Caco-2 (cell line): ENCODE data around the gene PGBD5. TPM values are rescaled to one million over a fixed set of nuclear protein-coding genes. Genes with fewer than 3 reads are reported as not detected.

Experiments
- BruUV-seq: library from RNA; stranded (reverse); fragments of 400-500 nt; replicated peaks from 2 replicates; lab custom pipeline; 2021; lab: Mats Ljungman, UMichigan
- CTCF ChIA-PET: fragments of 300-600 bp; sonication (Branson Sonifier 250); formaldehyde crosslinking; loops from one replicate; lab custom pipeline; 2022; ENCODE audit warnings: antibody characterized with exemption; lab: Charles Lee
- POLR2A ChIA-PET: fragments of 300-600 bp; sonication (Branson Sonifier 250); formaldehyde crosslinking; loops from one replicate; lab custom pipeline; 2022; ENCODE audit warnings: antibody characterized with exemption; lab: Charles Lee
- DNase-seq, 2 experiments: peaks; one replicate each; pipeline versions ENCODE4 v3.0.0 to v3.0.0-alpha.2; 2020 to 2022
- H3K27me3 ChIP-seq: replicated peaks from 2 replicates; pipeline ENCODE4 v1.6.0; 2011; ENCODE audit warnings: low read length; ENCODE audit not compliant: control insufficient read depth, insufficient read depth
- H3K36me3 ChIP-seq: 2 replicates; pipeline ENCODE4 v1.5.1; 2011; ENCODE audit warnings: low read length; ENCODE audit not compliant: control insufficient read depth, insufficient read depth
- H3K4me1 ChIP-seq: fragments of 250-450 bp; sonication (Bioruptor Pico); 2 replicates; pipeline ENCODE4 v1.5.1; 2020; ENCODE audit warnings: mild to moderate bottlenecking
- H3K4me3 ChIP-seq: 2 replicates; pipeline ENCODE4 v1.5.1; 2011; ENCODE audit warnings: low read depth, mild to moderate bottlenecking, control low read depth, low read length
- H3K9me3 ChIP-seq: fragments of 250-450 bp; sonication (Bioruptor Pico); 2 replicates; pipeline ENCODE4 v1.5.1; 2020; ENCODE audit warnings: mild to moderate bottlenecking, moderate library complexity
- H3K27ac Mint-ChIP-seq: one replicate; pipeline ENCODE4 v1.8.0; 2022; ENCODE audit warnings: mixed read lengths; ENCODE audit not compliant: unreplicated experiment
- H3K27me3 Mint-ChIP-seq: one replicate; pipeline ENCODE4 v1.8.0; 2022; ENCODE audit warnings: mixed read lengths; ENCODE audit not compliant: insufficient read depth, unreplicated experiment
- H3K36me3 Mint-ChIP-seq: one replicate; pipeline ENCODE4 v1.8.0; 2022; ENCODE audit warnings: mild to moderate bottlenecking, mixed read lengths; ENCODE audit not compliant: insufficient read depth, unreplicated experiment
- H3K4me1 Mint-ChIP-seq: one replicate; pipeline ENCODE4 v1.8.0; 2022; ENCODE audit warnings: low read depth, mixed read lengths; ENCODE audit not compliant: unreplicated experiment
- H3K4me3 Mint-ChIP-seq: one replicate; pipeline ENCODE4 v1.8.0; 2022; ENCODE audit warnings: mild to moderate bottlenecking, moderate library complexity, mixed read lengths; ENCODE audit not compliant: unreplicated experiment
- H3K9me3 Mint-ChIP-seq: one replicate; pipeline ENCODE4 v1.8.0; 2022; ENCODE audit warnings: mixed read lengths; ENCODE audit not compliant: unreplicated experiment
- intact Hi-C: fragments of 100-400 bp; cut with micrococcal nuclease; formaldehyde crosslinking; loops from one replicate; pipeline ENCODE4 v1.10.0; 2022; ENCODE audit not compliant: unreplicated experiment
- total RNA-seq: library from RNA; stranded (reverse); gene quantifications from 2 replicates; pipeline ENCODE4 v1.2.3, GENCODE V29; 2022
- TF ChIP-seq, protein P1 (sequence below), 2 experiments: fragments of 200-600 bp in 1 of 2; IDR thresholded peaks; 1 replicate in 1 of 2; 2 replicates in 1 of 2; pipeline versions ENCODE4 v1.5.1 to v1.8.0; 2011 to 2022; ENCODE audit warnings: antibody characterized with exemption in 1 of 2, control low read depth in 1 of 2, inconsistent platforms in 1 of 2, low read depth in 1 of 2, low read length in 1 of 2, mild to moderate bottlenecking in 1 of 2, moderate library complexity in 1 of 2; ENCODE audit not compliant: insufficient read depth in 1 of 2, severe bottlenecking in 1 of 2, unreplicated experiment in 1 of 2

The PGBD5 gene
- total RNA-seq, 1 experiment from 2014 or later, result 2.4 TPM

- Mint-ChIP-seq H3K4me1 (no peaks in the 10 kb centered on the region), H3K27ac (no peak overlapping the region), H3K36me3 (no peaks in the 10 kb centered on the region), H3K4me3 (no peak overlapping the region), H3K9me3 (no peaks in the 10 kb centered on the region), H3K27me3 (no peaks in the 10 kb centered on the region)
- ChIA-PET POLR2A (interaction anchor here (0.7 kb wide), 1 partner anchor 257 kb away, joined by 4 read pairs; no protein-coding TSS in a partner anchor), CTCF (interaction anchor here (0.7 kb wide), 1 partner anchor 602 kb away, joined by 5 read pairs; no protein-coding TSS in a partner anchor)
- Histone ChIP-seq H3K27me3 (no peaks in the 10 kb centered on the region), H3K4me1 (no peaks in the 10 kb centered on the region), H3K4me3 (no peak overlapping the region), H3K9me3 (no peaks in the 10 kb centered on the region), H3K36me3 (no peaks in the 10 kb centered on the region)
- no peak for DNase-seq
- intact Hi-C loops, result no loop called here
- TF ChIP-seq, protein P1, sequence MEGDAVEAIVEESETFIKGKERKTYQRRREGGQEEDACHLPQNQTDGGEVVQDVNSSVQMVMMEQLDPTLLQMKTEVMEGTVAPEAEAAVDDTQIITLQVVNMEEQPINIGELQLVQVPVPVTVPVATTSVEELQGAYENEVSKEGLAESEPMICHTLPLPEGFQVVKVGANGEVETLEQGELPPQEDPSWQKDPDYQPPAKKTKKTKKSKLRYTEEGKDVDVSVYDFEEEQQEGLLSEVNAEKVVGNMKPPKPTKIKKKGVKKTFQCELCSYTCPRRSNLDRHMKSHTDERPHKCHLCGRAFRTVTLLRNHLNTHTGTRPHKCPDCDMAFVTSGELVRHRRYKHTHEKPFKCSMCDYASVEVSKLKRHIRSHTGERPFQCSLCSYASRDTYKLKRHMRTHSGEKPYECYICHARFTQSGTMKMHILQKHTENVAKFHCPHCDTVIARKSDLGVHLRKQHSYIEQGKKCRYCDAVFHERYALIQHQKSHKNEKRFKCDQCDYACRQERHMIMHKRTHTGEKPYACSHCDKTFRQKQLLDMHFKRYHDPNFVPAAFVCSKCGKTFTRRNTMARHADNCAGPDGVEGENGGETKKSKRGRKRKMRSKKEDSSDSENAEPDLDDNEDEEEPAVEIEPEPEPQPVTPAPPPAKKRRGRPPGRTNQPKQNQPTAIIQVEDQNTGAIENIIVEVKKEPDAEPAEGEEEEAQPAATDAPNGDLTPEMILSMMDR (IDR thresholded peaks at IDR 0.05; ENCODE audit: insufficient read depth in 1 of 2, low read depth in 1 of 2, low read length in 1 of 2, severe bottlenecking in 1 of 2, unreplicated experiment in 1 of 2), result no peak
- BruUV-seq, result no TSS peak
Observed at GRCh38 chr1:230314142-230314470, 112.0 kb downstream of the PGBD5 start.

GRCh38 chr1:230313453-230314141, 112.5 kb downstream of the PGBD5 start:
- TF ChIP-seq, protein P1 (IDR thresholded peaks at IDR 0.05; ENCODE audit: insufficient read depth in 1 of 2, low read depth in 1 of 2, low read length in 1 of 2, severe bottlenecking in 1 of 2, unreplicated experiment in 1 of 2), result no peak
- no peaks in the 10 kb centered on the region for H3K4me1 Mint-ChIP-seq
- no peak for DNase-seq
- Histone ChIP-seq H3K36me3 (no peaks in the 10 kb centered on the region), H3K4me1 (no peaks in the 10 kb centered on the region), H3K4me3 (no peak overlapping the region), H3K9me3 (no peaks in the 10 kb centered on the region), H3K27me3 (no peaks in the 10 kb centered on the region)
- ChIA-PET CTCF (interaction anchor here (0.7 kb wide), 1 partner anchor 601 kb away, joined by 5 read pairs; no protein-coding TSS in a partner anchor), POLR2A (interaction anchor here (0.7 kb wide), 1 partner anchor 257 kb away, joined by 4 read pairs; no protein-coding TSS in a partner anchor)
- intact Hi-C loops, result no loop called here
- H3K27me3 Mint-ChIP-seq, result no peaks in the 10 kb centered on the region
- H3K9me3 Mint-ChIP-seq, result no peaks in the 10 kb centered on the region
- no peaks in the 10 kb centered on the region for H3K36me3 Mint-ChIP-seq
- no TSS peak for BruUV-seq
- H3K4me3 Mint-ChIP-seq, result no peak overlapping the region
- no peak overlapping the region for H3K27ac Mint-ChIP-seq

DNA sequence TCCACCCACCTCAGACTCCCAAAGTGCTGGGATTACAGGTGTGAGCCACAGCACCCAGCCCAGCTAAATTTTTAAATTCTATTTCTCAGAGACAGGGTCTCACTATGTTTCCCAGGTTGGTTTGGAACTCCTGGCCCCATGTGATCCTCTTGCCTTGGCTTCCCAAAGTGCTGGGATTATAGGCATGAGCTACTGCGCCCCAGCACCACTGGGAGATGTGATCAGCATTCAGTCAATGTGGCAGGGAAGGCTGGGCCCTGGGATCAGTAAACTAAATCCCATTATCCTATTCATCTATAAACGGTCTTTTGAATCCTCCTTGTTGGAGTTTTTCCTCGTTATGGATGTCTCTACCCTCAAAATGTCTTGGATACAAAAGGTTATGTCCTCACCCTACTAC, 113.5 kb downstream of the PGBD5 start:
- ChIA-PET CTCF (interaction anchor here (1.1 kb wide), 1 partner anchor 652 kb away, joined by 4 read pairs; no protein-coding TSS in a partner anchor), POLR2A (no interaction called here)
- Mint-ChIP-seq H3K36me3 (no peaks in the 10 kb centered on the region), H3K9me3 (no peaks in the 10 kb centered on the region), H3K4me1 (no peaks in the 10 kb centered on the region), H3K27me3 (no peaks in the 10 kb centered on the region), H3K4me3 (no peak overlapping the region), H3K27ac (no peak overlapping the region)
- DNase-seq, result no peak
- no peak overlapping the region for H3K4me3 ChIP-seq
- no peaks in the 10 kb centered on the region for H3K4me1 ChIP-seq
- no peaks in the 10 kb centered on the region for H3K36me3 ChIP-seq
- no TSS peak for BruUV-seq
- no peaks in the 10 kb centered on the region for H3K9me3 ChIP-seq
- no peaks in the 10 kb centered on the region for H3K27me3 ChIP-seq
- TF ChIP-seq, protein P1 (IDR thresholded peaks at IDR 0.05; ENCODE audit: insufficient read depth in 1 of 2, low read depth in 1 of 2, low read length in 1 of 2, severe bottlenecking in 1 of 2, unreplicated experiment in 1 of 2), result no peak
- intact Hi-C loops, result no loop called here
